Activated naive CD4-positive, alpha-beta T cell treated with anti-CD3 and anti-CD28 coated beads, Interleukin-2, amount 50 U/mL, for 24 hours (primary cell): ENCODE data around the gene ELOA.
A peak's percentile ranks its signal among the peaks of the same experiment; 100 is the strongest.
"Not testable (repeated sequence)": the region's sequence is repeated elsewhere in the genome, so short reads cannot be mapped to it uniquely, and the experiment has no call there.

Experiments used
- H3K27ac Mint-ChIP-seq: one replicate; pipeline ENCODE4 v1.8.0; 2021; ENCODE audit warnings: mild to moderate bottlenecking, mixed read lengths
- H3K27me3 Mint-ChIP-seq: one replicate; pipeline ENCODE4 v1.8.0; 2021; ENCODE audit warnings: mixed read lengths
- H3K36me3 Mint-ChIP-seq: one replicate; pipeline ENCODE4 v1.8.0; 2021; ENCODE audit warnings: mixed read lengths
- H3K4me1 Mint-ChIP-seq: one replicate; pipeline ENCODE4 v1.8.0; 2021; ENCODE audit warnings: mixed read lengths
- H3K4me3 Mint-ChIP-seq: one replicate; pipeline ENCODE4 v1.8.0; 2021; ENCODE audit warnings: mild to moderate bottlenecking, mixed read lengths
- H3K9me3 Mint-ChIP-seq: one replicate; pipeline ENCODE4 v1.8.0; 2021; ENCODE audit warnings: mixed read lengths

The ELOA gene

GRCh38 chr1:23800400-23801337, 57.4 kb downstream of the ELOA start, which contains the start of gene GALE:
Gene GALE, minus strand, starts transcription at chr1:23800754. Its CDS starts 1,747 bp downstream, at chr1:23799007.
- peaks cover 1% of the 10 kb centered on the region for H3K36me3 Mint-ChIP-seq
- H3K9me3 Mint-ChIP-seq: no peaks in the 10 kb centered on the region
- H3K4me1 Mint-ChIP-seq: peaks cover 11% of the 10 kb centered on the region

GRCh38 chr1:23801338-23801748, 58.1 kb downstream of the ELOA start:
- Mint-ChIP-seq H3K4me3 (peak overlapping the region; percentile 93), H3K27me3 (no peaks in the 10 kb centered on the region), H3K36me3 (peaks cover 1% of the 10 kb centered on the region), H3K4me1 (peaks cover 11% of the 10 kb centered on the region), H3K9me3 (no peaks in the 10 kb centered on the region), H3K27ac (peak overlapping the region; percentile 46)

More at GRCh38 chr1:23800400-23801337, 57.4 kb downstream of the ELOA start, which contains the start of gene GALE:
- H3K27me3 Mint-ChIP-seq: no peaks in the 10 kb centered on the region
- H3K4me3 Mint-ChIP-seq: peak within 1 kb of the TSS; percentile 93
- H3K27ac Mint-ChIP-seq: peak within 1 kb of the TSS; percentile 87

GRCh38 chr1:23801876-23802275, 58.6 kb downstream of the ELOA start:
- Mint-ChIP-seq H3K27me3 (no peaks in the 10 kb centered on the region), H3K27ac (peak overlapping the region; percentile 46), H3K9me3 (no peaks in the 10 kb centered on the region), H3K4me3 (peak overlapping the region; percentile 93), H3K36me3 (peaks cover 1% of the 10 kb centered on the region), H3K4me1 (peaks cover 11% of the 10 kb centered on the region)

- not testable (repeated sequence) for H3K27me3 Mint-ChIP-seq, H3K4me3 Mint-ChIP-seq, H3K27ac Mint-ChIP-seq, H3K36me3 Mint-ChIP-seq, H3K9me3 Mint-ChIP-seq
- H3K4me1 Mint-ChIP-seq: peaks cover 11% of the 10 kb centered on the region
Measured at GRCh38 chr1:23802809-23803342, 59.6 kb downstream of the ELOA start.

- Mint-ChIP-seq H3K9me3 (no peaks in the 10 kb centered on the region), H3K4me3 (no peak overlapping the region), H3K36me3 (no peaks in the 10 kb centered on the region), H3K27me3 (no peaks in the 10 kb centered on the region), H3K4me1 (peaks cover 11% of the 10 kb centered on the region), H3K27ac (no peak overlapping the region)
Measured at GRCh38 chr1:23803674-23804073, 60.4 kb downstream of the ELOA start.

GRCh38 chr1:23804183-23804835, 61.0 kb downstream of the ELOA start:
- Mint-ChIP-seq H3K27ac (no peak overlapping the region), H3K9me3 (no peaks in the 10 kb centered on the region), H3K36me3 (no peaks in the 10 kb centered on the region), H3K27me3 (no peaks in the 10 kb centered on the region), H3K4me3 (no peak overlapping the region), H3K4me1 (peaks cover 11% of the 10 kb centered on the region)

- Mint-ChIP-seq H3K4me1 (peaks cover 13% of the 10 kb centered on the region), H3K9me3 (no peaks in the 10 kb centered on the region), H3K27me3 (no peaks in the 10 kb centered on the region), H3K4me3 (no peak overlapping the region), H3K36me3 (no peaks in the 10 kb centered on the region), H3K27ac (no peak overlapping the region)
Measured at GRCh38 chr1:23805025-23805424, 61.8 kb downstream of the ELOA start.

GRCh38 chr1:23806280-23806679, 63.0 kb downstream of the ELOA start:
- no peaks in the 10 kb centered on the region for H3K36me3 Mint-ChIP-seq
- peaks cover 18% of the 10 kb centered on the region for H3K4me1 Mint-ChIP-seq
- H3K4me3 Mint-ChIP-seq: no peak overlapping the region
- H3K27me3 Mint-ChIP-seq: no peaks in the 10 kb centered on the region
- H3K9me3 Mint-ChIP-seq: no peaks in the 10 kb centered on the region
- no peak overlapping the region for H3K27ac Mint-ChIP-seq

GRCh38 chr1:23807453-23807852, 64.2 kb downstream of the ELOA start:
- Mint-ChIP-seq H3K36me3 (no peaks in the 10 kb centered on the region), H3K4me1 (peaks cover 13% of the 10 kb centered on the region), H3K27me3 (no peaks in the 10 kb centered on the region), H3K9me3 (no peaks in the 10 kb centered on the region), H3K4me3 (no peak overlapping the region), H3K27ac (no peak overlapping the region)

GRCh38 chr1:23809751-23810171, 66.5 kb downstream of the ELOA start:
- H3K4me3 Mint-ChIP-seq: no peak overlapping the region
- H3K36me3 Mint-ChIP-seq: no peaks in the 10 kb centered on the region
- no peaks in the 10 kb centered on the region for H3K9me3 Mint-ChIP-seq
- no peaks in the 10 kb centered on the region for H3K27me3 Mint-ChIP-seq
- peaks cover 13% of the 10 kb centered on the region for H3K4me1 Mint-ChIP-seq
- no peak overlapping the region for H3K27ac Mint-ChIP-seq

GRCh38 chr1:23810818-23811540, 67.7 kb downstream of the ELOA start:
- no peaks in the 10 kb centered on the region for H3K27me3 Mint-ChIP-seq
- H3K4me3 Mint-ChIP-seq: no peak overlapping the region
- no peaks in the 10 kb centered on the region for H3K9me3 Mint-ChIP-seq
- H3K36me3 Mint-ChIP-seq: no peaks in the 10 kb centered on the region
- no peak overlapping the region for H3K27ac Mint-ChIP-seq
- peaks cover 13% of the 10 kb centered on the region for H3K4me1 Mint-ChIP-seq
